GM18499 (cell line): ENCODE data around the gene PDK2.

Experiments used
- ATAC-seq: cut with Tn5 transposase; IDR thresholded peaks from one replicate; pipeline ENCODE4 v1.9.1; 2021; ENCODE audit warnings: moderate number of reproducible peaks; ENCODE audit not compliant: insufficient read depth, unreplicated experiment

Gene PDK2

GRCh38 chr17:50097926-50098325, 2.8 kb downstream of the PDK2 start:
- ATAC-seq, result no peak

- no peak for ATAC-seq
These were observed 3.4 kb downstream of the PDK2 start for GRCh38 chr17:50098583-50098982.

- ATAC-seq, result no peak
These were observed 3.9 kb downstream of the PDK2 start for GRCh38 chr17:50099003-50099402.

- no peak for ATAC-seq
These were observed 5.3 kb downstream of the PDK2 start for GRCh38 chr17:50100480-50100883.

GRCh38 chr17:50100921-50101345, 5.8 kb downstream of the PDK2 start:
- ATAC-seq, result no peak

GRCh38 chr17:50101346-50102163, 6.4 kb downstream of the PDK2 start:
- ATAC-seq, result no peak

- no peak for ATAC-seq
These were observed 7.2 kb downstream of the PDK2 start for GRCh38 chr17:50102164-50102991.

GRCh38 chr17:50103252-50103651, 8.1 kb downstream of the PDK2 start:
- ATAC-seq, result no peak

- ATAC-seq, result no peak
These were observed 8.8 kb downstream of the PDK2 start for GRCh38 chr17:50103941-50104340.

GRCh38 chr17:50105811-50106210, 10.7 kb downstream of the PDK2 start:
- no peak for ATAC-seq

- no peak for ATAC-seq
These were observed 11.4 kb downstream of the PDK2 start for GRCh38 chr17:50106393-50107131.

- ATAC-seq, result no peak
These were observed 12.8 kb downstream of the PDK2 start for GRCh38 chr17:50107790-50108414.

- no peak for ATAC-seq
These were observed 13.4 kb downstream of the PDK2 start for GRCh38 chr17:50108556-50108955.

GRCh38 chr17:50109207-50109606, 14.1 kb downstream of the PDK2 start:
- no peak for ATAC-seq

- ATAC-seq, result no peak
These were observed 14.6 kb downstream of the PDK2 start for GRCh38 chr17:50109785-50110184.

- ATAC-seq, result no peak
These were observed 15.6 kb downstream of the PDK2 start for GRCh38 chr17:50110591-50111349.

GRCh38 chr17:50111673-50112655, 16.8 kb downstream of the PDK2 start:
- no peak for ATAC-seq

- ATAC-seq, result no peak
These were observed 17.5 kb downstream of the PDK2 start for GRCh38 chr17:50112694-50113093.
